ENCODE measurements around the gene PRKCE.

Gene PRKCE

GRCh38 chr2:45634223-45634622, 17.3 kb upstream of the PRKCE start:
- no peak for DNase-seq

GRCh38 chr2:45636008-45636407, 15.5 kb upstream of the PRKCE start:
- DNase-seq, result no peak

GRCh38 chr2:45637440-45637839, 14.0 kb upstream of the PRKCE start:
- DNase-seq, result no peak

GRCh38 chr2:45640576-45640975, 10.9 kb upstream of the PRKCE start:
- DNase-seq, result no peak

GRCh38 chr2:45643095-45643494, 8.4 kb upstream of the PRKCE start:
- DNase-seq, result no peak

- peak; percentile 78 for DNase-seq
Observed at GRCh38 chr2:45643543-45644542, 7.6 kb upstream of the PRKCE start.

GRCh38 chr2:45646289-45646688, 5.2 kb upstream of the PRKCE start:
- no peak for DNase-seq

- DNase-seq, result no peak
Observed at GRCh38 chr2:45647356-45647755, 4.1 kb upstream of the PRKCE start.

GRCh38 chr2:45647986-45648520, 3.4 kb upstream of the PRKCE start:
- no peak for DNase-seq

GRCh38 chr2:45648636-45649035, 2.8 kb upstream of the PRKCE start:
- DNase-seq, result no peak

GRCh38 chr2:45649462-45649857, 2.0 kb upstream of the PRKCE start:
- DNase-seq, result no peak

- DNase-seq, result peak; percentile 75
Observed at GRCh38 chr2:45649858-45650811, 1.3 kb upstream of the PRKCE start.

- peak; percentile 90 for DNase-seq
Observed at GRCh38 chr2:45650851-45651414, 542 bp upstream of the PRKCE start.

- peak; percentile 41 for DNase-seq
Observed at GRCh38 chr2:45652090-45653031, 886 bp downstream of the PRKCE start.

- no peak for DNase-seq
Observed at GRCh38 chr2:45653122-45653913, 1.8 kb downstream of the PRKCE start.

GRCh38 chr2:45654250-45654649, 2.8 kb downstream of the PRKCE start:
- DNase-seq, result no peak

GRCh38 chr2:45661828-45662227, 10.4 kb downstream of the PRKCE start:
- DNase-seq, result no peak

GRCh38 chr2:45664635-45665261, 13.3 kb downstream of the PRKCE start:
- no peak for DNase-seq

GRCh38 chr2:45668509-45668908, 17.0 kb downstream of the PRKCE start:
- DNase-seq, result no peak

GRCh38 chr2:45669032-45669486, 17.6 kb downstream of the PRKCE start:
- no peak for DNase-seq

Data from stimulated activated CD4-positive, alpha-beta T cell treated with anti-CD3 and anti-CD28 coated beads, Interleukin-15, amount 100 ng/mL, for 24 hours (primary cell).